ENCODE results near the gene NUP58.

DNA sequence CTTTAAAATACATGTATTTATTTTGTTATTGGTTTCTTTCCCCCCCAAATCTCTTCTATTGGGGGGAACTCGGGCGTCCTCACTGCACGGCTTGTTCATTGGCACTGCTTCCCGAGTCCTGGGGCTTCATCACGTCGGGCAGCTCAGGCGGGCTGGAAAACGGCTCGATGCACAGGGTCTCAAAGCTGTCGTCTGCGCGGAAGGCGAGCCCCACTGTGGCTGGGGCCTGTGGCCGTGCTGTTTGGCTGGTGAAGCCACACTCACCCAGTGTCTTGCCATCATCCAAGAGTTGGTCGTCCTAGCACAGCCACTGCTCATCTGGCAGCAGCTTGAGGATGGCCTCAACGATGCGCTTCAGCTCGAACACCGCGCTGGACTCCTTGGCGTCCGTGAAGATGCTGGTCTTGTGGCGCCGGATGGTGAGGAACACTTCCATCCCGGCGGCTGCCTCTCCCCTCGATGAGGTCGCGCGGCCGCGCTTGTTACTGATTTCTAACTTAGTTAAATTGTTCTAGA is 64.4 kb downstream of the NUP58 start:
- TF ChIP-seq POLR2A (IDR thresholded peaks at IDR 0.05), result no peak
- no peak for TF ChIP-seq CTCF (IDR thresholded peaks at IDR 0.05)
- TF ChIP-seq POLR2AphosphoS5 (IDR thresholded peaks at IDR 0.05), result no peak

Data from stomach (tissue), 4 donors.